SU-DHL-6 (cell line): ENCODE results near the gene POU6F2.

Source experiments
- CTCF ChIP-seq: fragments of 200-600 bp; sonication (generic); IDR thresholded peaks from one replicate; pipeline ENCODE4 v1.5.1; 2017; ENCODE audit warnings: antibody characterized with exemption, mild to moderate bottlenecking, low read length, moderate library complexity; ENCODE audit not compliant: insufficient read depth, poor library complexity, severe bottlenecking
- EZH2phosphoT487 ChIP-seq: fragments of 200-600 bp; sonication (generic), shearing (Covaris generic); conservative IDR thresholded peaks from 2 replicates; pipeline ENCODE4 v1.6.1; 2018; ENCODE audit warnings: mild to moderate bottlenecking, antibody characterized with exemption, low read length, moderate library complexity, mixed read lengths

- TF ChIP-seq CTCF (no peak), EZH2phosphoT487 (no peak)
Measured at GRCh38 chr7:39202041-39202440, 224.3 kb downstream of the POU6F2 start.
